Measurements from ENCODE around the gene ALDH2.

Gene ALDH2

GRCh38 chr12:111776836-111777344 lies 10.2 kb downstream of the ALDH2 start:
- no peak overlapping the region for H3K4me3 ChIP-seq
- H3K9me3 ChIP-seq (ENCODE audit: low read depth, low read length) = no peaks in the 10 kb centered on the region
- H3K36me3 ChIP-seq (ENCODE audit: insufficient read depth, low read length) = peaks cover 7% of the 10 kb centered on the region; the same call in 1 of the 2 replicates
- TF ChIP-seq POLR2AphosphoS5 (IDR thresholded peaks at IDR 0.05; ENCODE audit: borderline replicate concordance, low read depth, low read length) (no peak), FOXP2 (optimal IDR thresholded peaks at IDR 0.05; ENCODE audit: control extremely low read depth, extremely low read length, insufficient read depth) (no peak), EZH2 (IDR thresholded peaks at IDR 0.05) (no peak)
- no peak overlapping the region for H3K27ac ChIP-seq
- no peak overlapping the region for H3K9ac ChIP-seq (ENCODE audit: insufficient read length)
- no peak for DNase-seq (ENCODE audit: low read depth, low spot score)

GRCh38 chr12:111777345-111778045 lies 10.8 kb downstream of the ALDH2 start:
- DNase-seq (ENCODE audit: low read depth, low spot score) = no peak
- Histone ChIP-seq H3K27ac (no peak overlapping the region), H3K4me3 (no peak overlapping the region), H3K9me3 (ENCODE audit: low read depth, low read length) (no peaks in the 10 kb centered on the region), H3K36me3 (ENCODE audit: insufficient read depth, low read length) (peaks cover 7% of the 10 kb centered on the region; the same call in 1 of the 2 replicates), H3K9ac (ENCODE audit: insufficient read length) (no peak overlapping the region)
- TF ChIP-seq EZH2 (IDR thresholded peaks at IDR 0.05) (no peak), POLR2AphosphoS5 (IDR thresholded peaks at IDR 0.05; ENCODE audit: borderline replicate concordance, low read depth, low read length) (no peak), FOXP2 (optimal IDR thresholded peaks at IDR 0.05; ENCODE audit: control extremely low read depth, extremely low read length, insufficient read depth) (no peak)

GRCh38 chr12:111780166-111780565 lies 13.4 kb downstream of the ALDH2 start:
- H3K36me3 ChIP-seq (ENCODE audit: insufficient read depth, low read length) = peaks cover 22% of the 10 kb centered on the region; the same call in 1 of the 2 replicates
- H3K27ac ChIP-seq = no peak overlapping the region
- no peak for DNase-seq (ENCODE audit: low read depth, low spot score)
- H3K4me3 ChIP-seq = no peak overlapping the region
- no peaks in the 10 kb centered on the region for H3K9me3 ChIP-seq (ENCODE audit: low read depth, low read length)
- TF ChIP-seq FOXP2 (optimal IDR thresholded peaks at IDR 0.05; ENCODE audit: control extremely low read depth, extremely low read length, insufficient read depth) (no peak), EZH2 (IDR thresholded peaks at IDR 0.05) (no peak), POLR2AphosphoS5 (IDR thresholded peaks at IDR 0.05; ENCODE audit: borderline replicate concordance, low read depth, low read length) (no peak)
- no peak overlapping the region for H3K9ac ChIP-seq (ENCODE audit: insufficient read length)

GRCh38 chr12:111780615-111781014 lies 13.9 kb downstream of the ALDH2 start:
- no peak overlapping the region for H3K9ac ChIP-seq (ENCODE audit: insufficient read length)
- no peak for DNase-seq (ENCODE audit: low read depth, low spot score)
- H3K4me3 ChIP-seq = no peak overlapping the region
- H3K9me3 ChIP-seq (ENCODE audit: low read depth, low read length) = no peaks in the 10 kb centered on the region
- peaks cover 26% of the 10 kb centered on the region; the same call in 1 of the 2 replicates for H3K36me3 ChIP-seq (ENCODE audit: insufficient read depth, low read length)
- H3K27ac ChIP-seq = no peak overlapping the region
- no peak for TF ChIP-seq EZH2 (IDR thresholded peaks at IDR 0.05)
- TF ChIP-seq FOXP2 (optimal IDR thresholded peaks at IDR 0.05; ENCODE audit: control extremely low read depth, extremely low read length, insufficient read depth) = no peak
- no peak for TF ChIP-seq POLR2AphosphoS5 (IDR thresholded peaks at IDR 0.05; ENCODE audit: borderline replicate concordance, low read depth, low read length)

GRCh38 chr12:111781085-111781658 lies 14.4 kb downstream of the ALDH2 start:
- TF ChIP-seq POLR2AphosphoS5 (IDR thresholded peaks at IDR 0.05; ENCODE audit: borderline replicate concordance, low read depth, low read length) (no peak), EZH2 (IDR thresholded peaks at IDR 0.05) (no peak), FOXP2 (optimal IDR thresholded peaks at IDR 0.05; ENCODE audit: control extremely low read depth, extremely low read length, insufficient read depth) (no peak)
- no peak for DNase-seq (ENCODE audit: low read depth, low spot score)
- Histone ChIP-seq H3K9me3 (ENCODE audit: low read depth, low read length) (no peaks in the 10 kb centered on the region), H3K9ac (ENCODE audit: insufficient read length) (no peak overlapping the region), H3K4me3 (no peak overlapping the region), H3K27ac (no peak overlapping the region), H3K36me3 (ENCODE audit: insufficient read depth, low read length) (peaks cover 26% of the 10 kb centered on the region; the same call in 1 of the 2 replicates)

GRCh38 chr12:111783046-111783445 lies 16.3 kb downstream of the ALDH2 start:
- Histone ChIP-seq H3K4me3 (no peak overlapping the region), H3K27ac (no peak overlapping the region), H3K36me3 (ENCODE audit: insufficient read depth, low read length) (peaks cover 26% of the 10 kb centered on the region; the same call in 1 of the 2 replicates), H3K9me3 (ENCODE audit: low read depth, low read length) (no peaks in the 10 kb centered on the region), H3K9ac (ENCODE audit: insufficient read length) (no peak overlapping the region)
- no peak for DNase-seq (ENCODE audit: low read depth, low spot score)
- no peak for TF ChIP-seq FOXP2 (optimal IDR thresholded peaks at IDR 0.05; ENCODE audit: control extremely low read depth, extremely low read length, insufficient read depth)
- TF ChIP-seq EZH2 (IDR thresholded peaks at IDR 0.05) = no peak
- no peak for TF ChIP-seq POLR2AphosphoS5 (IDR thresholded peaks at IDR 0.05; ENCODE audit: borderline replicate concordance, low read depth, low read length)

- Histone ChIP-seq H3K4me3 (no peak overlapping the region), H3K36me3 (ENCODE audit: insufficient read depth, low read length) (peaks cover 30% of the 10 kb centered on the region; the same call in 1 of the 2 replicates), H3K27ac (no peak overlapping the region), H3K9me3 (ENCODE audit: low read depth, low read length) (no peaks in the 10 kb centered on the region), H3K9ac (ENCODE audit: insufficient read length) (no peak overlapping the region)
- TF ChIP-seq FOXP2 (optimal IDR thresholded peaks at IDR 0.05; ENCODE audit: control extremely low read depth, extremely low read length, insufficient read depth) (no peak), EZH2 (IDR thresholded peaks at IDR 0.05) (no peak), POLR2AphosphoS5 (IDR thresholded peaks at IDR 0.05; ENCODE audit: borderline replicate concordance, low read depth, low read length) (no peak)
- DNase-seq (ENCODE audit: low read depth, low spot score) = no peak
Observed at GRCh38 chr12:111784953-111785352, 18.2 kb downstream of the ALDH2 start.

- Histone ChIP-seq H3K9ac (ENCODE audit: insufficient read length) (no peak overlapping the region), H3K9me3 (ENCODE audit: low read depth, low read length) (no peaks in the 10 kb centered on the region), H3K27ac (no peak overlapping the region), H3K4me3 (no peak overlapping the region), H3K36me3 (ENCODE audit: insufficient read depth, low read length) (peaks cover 31% of the 10 kb centered on the region; the same call in 1 of the 2 replicates)
- DNase-seq (ENCODE audit: low read depth, low spot score) = no peak
- TF ChIP-seq EZH2 (IDR thresholded peaks at IDR 0.05) = no peak
- TF ChIP-seq POLR2AphosphoS5 (IDR thresholded peaks at IDR 0.05; ENCODE audit: borderline replicate concordance, low read depth, low read length) = no peak
- TF ChIP-seq FOXP2 (optimal IDR thresholded peaks at IDR 0.05; ENCODE audit: control extremely low read depth, extremely low read length, insufficient read depth) = no peak
Observed at GRCh38 chr12:111785651-111786050, 18.9 kb downstream of the ALDH2 start.
